ENCODE measurements around the gene DRC7. TPM values are rescaled to one million over a fixed set of nuclear protein-coding genes. Genes with fewer than 3 reads are reported as not detected.

DRC7 gene
- total RNA-seq, 1 experiment from 2014 or later, result 0.85 TPM

- POLR2A ChIA-PET (ENCODE audit: unreplicated experiment), result no interaction called here
- Histone ChIP-seq H3K79me2 (ENCODE audit: low read depth) (no peaks in the 10 kb centered on the region), H3K4me3 (no peak overlapping the region), H3K27me3 (ENCODE audit: insufficient read depth, low read depth) (no peaks in the 10 kb centered on the region), H3K27ac (no peak overlapping the region), H2AFZ (no peak overlapping the region), H3K9me3 (ENCODE audit: insufficient read depth, low read depth) (no peaks in the 10 kb centered on the region), H3K9me2 (ENCODE audit: insufficient read depth) (no peaks in the 10 kb centered on the region), H4K20me1 (ENCODE audit: insufficient read depth) (peaks cover 5% of the 10 kb centered on the region; the same call in 1 of the 2 replicates), H3K4me1 (replicated peaks; ENCODE audit: insufficient read depth) (peaks cover 6% of the 10 kb centered on the region), H3K36me3 (ENCODE audit: low read depth) (no peaks in the 10 kb centered on the region), H3K4me2 (no peak overlapping the region), H3F3A (ENCODE audit: insufficient read depth, low read depth) (peaks cover under 1% of the 10 kb centered on the region; the same call in 1 of the 2 replicates)
- DNase-seq, result no peak
- CTCF ChIA-PET, result no interaction called here
- intact Hi-C loops (cut with micrococcal nuclease; ENCODE audit: unreplicated experiment), result no loop called here
- no peak for TF ChIP-seq CTCF (conservative IDR thresholded peaks at IDR 0.05)
- TF ChIP-seq EZH2 (IDR thresholded peaks at IDR 0.05; ENCODE audit: low read depth), result no peak
- no TSS peak for BruUV-seq (replicated peaks)
Measured at GRCh38 chr16:57754354-57755060, 59.9 kb downstream of the DRC7 start.

DNA sequence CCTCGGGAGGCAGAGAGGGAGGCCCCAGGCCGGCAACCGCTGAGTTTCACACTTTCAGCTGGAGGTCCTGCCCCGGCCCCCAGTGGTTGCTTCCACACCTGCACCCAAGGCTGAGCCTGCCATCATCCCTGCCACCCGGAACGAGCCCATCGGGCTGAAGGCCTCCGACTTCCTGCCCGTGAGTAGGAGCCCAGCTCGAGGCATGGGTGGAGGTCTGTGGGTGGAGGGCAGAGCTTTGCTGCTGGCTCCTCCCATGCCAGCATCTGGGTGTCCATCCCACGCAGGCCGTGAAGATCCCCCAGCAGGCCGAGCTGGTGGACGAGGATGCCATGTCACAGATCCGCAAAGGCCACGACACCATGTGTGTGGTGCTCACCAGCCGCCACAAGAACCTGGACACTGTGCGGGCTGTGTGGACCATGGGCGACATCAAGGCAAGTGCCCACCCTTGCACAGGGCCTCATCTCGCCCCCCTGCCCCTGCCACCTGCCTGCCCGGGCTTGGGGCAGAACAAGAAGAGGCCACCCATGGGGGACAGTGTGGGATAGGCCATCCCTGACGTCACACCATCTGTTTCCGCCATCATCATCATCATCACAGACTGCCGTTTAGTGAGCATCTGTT is 60.6 kb downstream of the DRC7 start:
- DNase-seq, result no peak
- TF ChIP-seq CTCF (conservative IDR thresholded peaks at IDR 0.05) (no peak), EZH2 (IDR thresholded peaks at IDR 0.05; ENCODE audit: low read depth) (no peak)
- peaks cover 5% of the 10 kb centered on the region; the same call in 1 of the 2 replicates for H4K20me1 ChIP-seq (ENCODE audit: insufficient read depth)
- H3K4me2 ChIP-seq, result no peak overlapping the region
- no TSS peak for BruUV-seq (replicated peaks)
- no peaks in the 10 kb centered on the region for H3K36me3 ChIP-seq (ENCODE audit: low read depth)
- no peaks in the 10 kb centered on the region for H3K9me2 ChIP-seq (ENCODE audit: insufficient read depth)
- no peak overlapping the region for H2AFZ ChIP-seq
- no peaks in the 10 kb centered on the region for H3K27me3 ChIP-seq (ENCODE audit: insufficient read depth, low read depth)
- no peaks in the 10 kb centered on the region for H3K79me2 ChIP-seq (ENCODE audit: low read depth)
- CTCF ChIA-PET, result no interaction called here
- H3K27ac ChIP-seq, result no peak overlapping the region
- H3K4me1 ChIP-seq (replicated peaks; ENCODE audit: insufficient read depth), result peaks cover 13% of the 10 kb centered on the region
- POLR2A ChIA-PET (ENCODE audit: unreplicated experiment), result no interaction called here
- no peak overlapping the region for H3K4me3 ChIP-seq
- no peaks in the 10 kb centered on the region for H3K9me3 ChIP-seq (ENCODE audit: insufficient read depth, low read depth)
- peaks cover 7% of the 10 kb centered on the region; the same call in 1 of the 2 replicates for H3F3A ChIP-seq (ENCODE audit: insufficient read depth, low read depth)
- intact Hi-C loops (cut with micrococcal nuclease; ENCODE audit: unreplicated experiment), result no loop called here

- no peaks in the 10 kb centered on the region for H3K9me2 ChIP-seq (ENCODE audit: insufficient read depth)
- intact Hi-C loops (cut with micrococcal nuclease; ENCODE audit: unreplicated experiment), result loop anchor here (2.0 kb wide), 1 partner anchor 245 kb away; the partner anchor contains the start of genes USB1 and ZNF319
- H3K4me2 ChIP-seq, result no peak overlapping the region
- no peak overlapping the region for H3K4me3 ChIP-seq
- peaks cover 20% of the 10 kb centered on the region for H3K4me1 ChIP-seq (replicated peaks; ENCODE audit: insufficient read depth)
- H3K27ac ChIP-seq, result no peak overlapping the region
- H3F3A ChIP-seq (ENCODE audit: insufficient read depth, low read depth), result peaks cover 9% of the 10 kb centered on the region; the same call in 1 of the 2 replicates
- no TSS peak for BruUV-seq (replicated peaks)
- TF ChIP-seq CTCF (conservative IDR thresholded peaks at IDR 0.05), result no peak
- H3K27me3 ChIP-seq (ENCODE audit: insufficient read depth, low read depth), result no peaks in the 10 kb centered on the region
- H3K36me3 ChIP-seq (ENCODE audit: low read depth), result no peaks in the 10 kb centered on the region
- no peak for DNase-seq
- H4K20me1 ChIP-seq (ENCODE audit: insufficient read depth), result peaks cover 5% of the 10 kb centered on the region; the same call in 1 of the 2 replicates
- no peaks in the 10 kb centered on the region for H3K9me3 ChIP-seq (ENCODE audit: insufficient read depth, low read depth)
- CTCF ChIA-PET, result no interaction called here
- H3K79me2 ChIP-seq (ENCODE audit: low read depth), result no peaks in the 10 kb centered on the region
- POLR2A ChIA-PET (ENCODE audit: unreplicated experiment), result no interaction called here
- H2AFZ ChIP-seq, result no peak overlapping the region
Measured at GRCh38 chr16:57755726-57756423, 61.3 kb downstream of the DRC7 start.
